ENCODE data around the gene S100A4. TPM values are rescaled to one million over a fixed set of nuclear protein-coding genes. Genes with fewer than 3 reads are reported as not detected.

S100A4 gene
- total RNA-seq, 1 donor from 2014 or later, result 2.8 TPM

GRCh38 chr1:153513023-153513422 lies 32.6 kb downstream of the S100A4 start:
- Mint-ChIP-seq H3K4me3 (ENCODE audit: unreplicated experiment) (no peak overlapping the region), H3K4me1 (ENCODE audit: unreplicated experiment) (peaks cover 3% of the 10 kb centered on the region), H3K27ac (ENCODE audit: unreplicated experiment) (no peak overlapping the region), H3K9me3 (ENCODE audit: unreplicated experiment) (no peaks in the 10 kb centered on the region), H3K36me3 (ENCODE audit: low read depth, unreplicated experiment) (no peaks in the 10 kb centered on the region), H3K27me3 (ENCODE audit: unreplicated experiment) (peaks cover 8% of the 10 kb centered on the region)
- no peak for DNase-seq (ENCODE audit: low spot score)
- no peak for TF ChIP-seq CTCF (IDR thresholded peaks at IDR 0.05; ENCODE audit: unreplicated experiment)

- no peaks in the 10 kb centered on the region for H3K9me3 Mint-ChIP-seq (ENCODE audit: unreplicated experiment)
- no peaks in the 10 kb centered on the region for H3K4me1 Mint-ChIP-seq (ENCODE audit: unreplicated experiment)
- H3K27me3 Mint-ChIP-seq (ENCODE audit: unreplicated experiment), result peaks cover 11% of the 10 kb centered on the region
Observed at GRCh38 chr1:153510984-153511410, 34.6 kb downstream of the S100A4 start.

GRCh38 chr1:153509729-153510354 lies 35.8 kb downstream of the S100A4 start:
- Mint-ChIP-seq H3K4me1 (ENCODE audit: unreplicated experiment) (no peaks in the 10 kb centered on the region), H3K9me3 (ENCODE audit: unreplicated experiment) (no peaks in the 10 kb centered on the region), H3K27ac (ENCODE audit: unreplicated experiment) (no peak overlapping the region), H3K27me3 (ENCODE audit: unreplicated experiment) (peaks cover 11% of the 10 kb centered on the region), H3K4me3 (ENCODE audit: unreplicated experiment) (no peak overlapping the region), H3K36me3 (ENCODE audit: low read depth, unreplicated experiment) (no peaks in the 10 kb centered on the region)
- TF ChIP-seq CTCF (IDR thresholded peaks at IDR 0.05; ENCODE audit: unreplicated experiment), result peak; percentile 79
- peak; percentile 63 for DNase-seq (ENCODE audit: low spot score)

More at GRCh38 chr1:153510984-153511410, 34.6 kb downstream of the S100A4 start:
- Mint-ChIP-seq H3K36me3 (ENCODE audit: low read depth, unreplicated experiment) (no peaks in the 10 kb centered on the region), H3K4me3 (ENCODE audit: unreplicated experiment) (no peak overlapping the region), H3K27ac (ENCODE audit: unreplicated experiment) (no peak overlapping the region)
- TF ChIP-seq CTCF (IDR thresholded peaks at IDR 0.05; ENCODE audit: unreplicated experiment), result peak; percentile 75
- DNase-seq (ENCODE audit: low spot score), result peak; percentile 93

- H3K27ac Mint-ChIP-seq (ENCODE audit: unreplicated experiment), result no peak overlapping the region
- no peaks in the 10 kb centered on the region for H3K36me3 Mint-ChIP-seq (ENCODE audit: low read depth, unreplicated experiment)
Observed at GRCh38 chr1:153509036-153509435, 36.6 kb downstream of the S100A4 start.

More at GRCh38 chr1:153509036-153509435, 36.6 kb downstream of the S100A4 start:
- DNase-seq (ENCODE audit: low spot score), result no peak
- no peak for TF ChIP-seq CTCF (IDR thresholded peaks at IDR 0.05; ENCODE audit: unreplicated experiment)
- H3K4me3 Mint-ChIP-seq (ENCODE audit: unreplicated experiment), result no peak overlapping the region
- peaks cover 14% of the 10 kb centered on the region for H3K27me3 Mint-ChIP-seq (ENCODE audit: unreplicated experiment)
- no peaks in the 10 kb centered on the region for H3K9me3 Mint-ChIP-seq (ENCODE audit: unreplicated experiment)
- no peaks in the 10 kb centered on the region for H3K4me1 Mint-ChIP-seq (ENCODE audit: unreplicated experiment)
